ENCODE data around the gene TPRX1. TPM values are rescaled to one million over a fixed set of nuclear protein-coding genes. Genes with fewer than 3 reads are reported as not detected.
"Not testable (repeated sequence)": the region's sequence is repeated elsewhere in the genome, so short reads cannot be mapped to it uniquely, and the experiment has no call there.

The TPRX1 gene
- total RNA-seq, 2 donors from 2014 or later, result not detected

DNA sequence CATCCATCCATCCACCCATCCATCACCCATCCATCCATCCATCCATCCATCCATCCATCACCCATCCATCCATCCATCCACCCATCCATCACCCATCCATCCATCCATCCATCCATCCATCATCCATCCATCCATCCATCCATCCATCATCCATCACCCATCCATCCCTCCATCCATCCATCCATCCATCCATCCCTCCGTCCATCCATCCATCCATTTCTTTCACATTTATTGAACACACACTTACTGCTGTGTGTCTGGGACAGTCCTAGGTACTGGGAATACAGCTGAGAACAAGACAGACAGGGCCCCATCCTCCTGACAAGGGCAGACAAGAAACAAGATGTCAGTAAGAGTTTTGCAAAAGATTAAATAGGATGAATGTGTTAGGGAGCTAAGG lies 13.9 kb upstream of the TPRX1 start:
- H3K4me3 Mint-ChIP-seq; DNase-seq; H3K27ac Mint-ChIP-seq; ATAC-seq; H3K9me3 ChIP-seq (ENCODE audit: control insufficient read depth, low read length, poor library complexity, severe bottlenecking): not testable (repeated sequence)
- peaks cover 14% of the 10 kb centered on the region for H3K36me3 Mint-ChIP-seq (ENCODE audit: low read depth)
- H3K4me1 Mint-ChIP-seq, result peaks cover 14% of the 10 kb centered on the region
- H3K27me3 Mint-ChIP-seq, result peaks cover 57% of the 10 kb centered on the region

DNA sequence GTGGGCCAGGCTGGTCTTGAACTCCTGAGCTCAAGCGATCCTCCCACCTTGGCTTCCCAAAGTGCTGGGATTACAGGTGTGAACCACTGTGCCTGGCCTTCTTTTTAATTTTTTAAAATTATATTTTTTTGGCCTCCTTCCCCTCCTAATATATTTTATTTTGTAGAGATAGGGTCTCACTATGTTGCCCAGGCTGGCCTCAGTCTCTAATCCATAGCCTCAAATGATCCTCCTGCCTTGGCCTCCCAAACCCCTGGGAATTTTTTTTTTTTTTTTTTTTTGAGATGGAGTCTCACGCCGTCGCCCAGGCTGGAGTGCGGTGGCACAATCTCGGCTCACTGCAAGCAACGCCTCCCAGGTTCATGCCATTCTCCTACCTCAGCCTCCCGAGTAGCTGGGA lies 11.9 kb upstream of the TPRX1 start:
- H3K27ac Mint-ChIP-seq; ATAC-seq; DNase-seq; H3K4me3 Mint-ChIP-seq; H3K9me3 ChIP-seq (ENCODE audit: control insufficient read depth, low read length, poor library complexity, severe bottlenecking): not testable (repeated sequence)
- peaks cover 12% of the 10 kb centered on the region for H3K36me3 Mint-ChIP-seq (ENCODE audit: low read depth)
- peaks cover 40% of the 10 kb centered on the region for H3K27me3 Mint-ChIP-seq
- H3K4me1 Mint-ChIP-seq, result peaks cover 12% of the 10 kb centered on the region

GRCh38 chr19:47813995-47814328 lies 9.6 kb upstream of the TPRX1 start:
- peaks cover 3% of the 10 kb centered on the region for H3K4me1 Mint-ChIP-seq
- H3K36me3 Mint-ChIP-seq (ENCODE audit: low read depth), result peaks cover 2% of the 10 kb centered on the region
- H3K27me3 Mint-ChIP-seq, result peaks cover 17% of the 10 kb centered on the region
- H3K27ac Mint-ChIP-seq, result no peak overlapping the region
- ATAC-seq (peak; percentile 16), DNase-seq (no peak)
- no peak overlapping the region for H3K4me3 Mint-ChIP-seq
- H3K9me3 ChIP-seq (ENCODE audit: control insufficient read depth, low read length, poor library complexity, severe bottlenecking), result no peaks in the 10 kb centered on the region

GRCh38 chr19:47813304-47813994 lies 9.1 kb upstream of the TPRX1 start:
- DNase-seq (peak; percentile 57 to 75 (median 67)), ATAC-seq (peak; percentile 74)
- Mint-ChIP-seq H3K4me1 (peaks cover 3% of the 10 kb centered on the region), H3K27ac (no peak overlapping the region), H3K36me3 (ENCODE audit: low read depth) (peaks cover 2% of the 10 kb centered on the region), H3K4me3 (no peak overlapping the region), H3K27me3 (peaks cover 15% of the 10 kb centered on the region)
- H3K9me3 ChIP-seq (ENCODE audit: control insufficient read depth, low read length, poor library complexity, severe bottlenecking), result no peaks in the 10 kb centered on the region

GRCh38 chr19:47806435-47806834 lies 2.1 kb upstream of the TPRX1 start:
- peaks cover 6% of the 10 kb centered on the region for H3K27me3 Mint-ChIP-seq
- peaks cover 2% of the 10 kb centered on the region for H3K36me3 Mint-ChIP-seq (ENCODE audit: low read depth)
- no peak overlapping the region for H3K27ac Mint-ChIP-seq
- DNase-seq, result no peak
- H3K4me1 Mint-ChIP-seq, result no peaks in the 10 kb centered on the region
- ATAC-seq, result no peak
- H3K4me3 Mint-ChIP-seq, result no peak overlapping the region
- no peaks in the 10 kb centered on the region for H3K9me3 ChIP-seq (ENCODE audit: control insufficient read depth, low read length, poor library complexity, severe bottlenecking)

- no peaks in the 10 kb centered on the region for H3K9me3 ChIP-seq (ENCODE audit: control insufficient read depth, low read length, poor library complexity, severe bottlenecking)
- H3K27ac Mint-ChIP-seq, result no peak overlapping the region
- H3K36me3 Mint-ChIP-seq (ENCODE audit: low read depth), result no peaks in the 10 kb centered on the region
- no peak for DNase-seq
- H3K27me3 Mint-ChIP-seq, result peaks cover 6% of the 10 kb centered on the region
- no peak for ATAC-seq
- H3K4me1 Mint-ChIP-seq, result no peaks in the 10 kb centered on the region
- no peak overlapping the region for H3K4me3 Mint-ChIP-seq
Observed at GRCh38 chr19:47805313-47805712, 962 bp upstream of the TPRX1 start.

GRCh38 chr19:47803671-47804070 lies 680 bp downstream of the TPRX1 start:
- not testable (repeated sequence) for H3K4me1 Mint-ChIP-seq; H3K9me3 ChIP-seq (ENCODE audit: control insufficient read depth, low read length, poor library complexity, severe bottlenecking); H3K36me3 Mint-ChIP-seq (ENCODE audit: low read depth); H3K27ac Mint-ChIP-seq; ATAC-seq; DNase-seq; H3K4me3 Mint-ChIP-seq
- H3K27me3 Mint-ChIP-seq, result peaks cover 12% of the 10 kb centered on the region

GRCh38 chr19:47803148-47803547 lies 1.2 kb downstream of the TPRX1 start:
- not testable (repeated sequence) for H3K9me3 ChIP-seq (ENCODE audit: control insufficient read depth, low read length, poor library complexity, severe bottlenecking); ATAC-seq; H3K4me3 Mint-ChIP-seq; H3K27ac Mint-ChIP-seq; DNase-seq; H3K36me3 Mint-ChIP-seq (ENCODE audit: low read depth); H3K4me1 Mint-ChIP-seq
- H3K27me3 Mint-ChIP-seq, result peaks cover 17% of the 10 kb centered on the region

- no peaks in the 10 kb centered on the region for H3K4me1 Mint-ChIP-seq
- no peaks in the 10 kb centered on the region for H3K9me3 ChIP-seq (ENCODE audit: control insufficient read depth, low read length, poor library complexity, severe bottlenecking)
- no peak overlapping the region for H3K4me3 Mint-ChIP-seq
- peaks cover 4% of the 10 kb centered on the region for H3K36me3 Mint-ChIP-seq (ENCODE audit: low read depth)
- peak overlapping the region; percentile 70 for H3K27ac Mint-ChIP-seq
- peaks cover 22% of the 10 kb centered on the region for H3K27me3 Mint-ChIP-seq
- ATAC-seq, result no peak
- no peak for DNase-seq
Observed at GRCh38 chr19:47802521-47803043, 1.8 kb downstream of the TPRX1 start.

DNA sequence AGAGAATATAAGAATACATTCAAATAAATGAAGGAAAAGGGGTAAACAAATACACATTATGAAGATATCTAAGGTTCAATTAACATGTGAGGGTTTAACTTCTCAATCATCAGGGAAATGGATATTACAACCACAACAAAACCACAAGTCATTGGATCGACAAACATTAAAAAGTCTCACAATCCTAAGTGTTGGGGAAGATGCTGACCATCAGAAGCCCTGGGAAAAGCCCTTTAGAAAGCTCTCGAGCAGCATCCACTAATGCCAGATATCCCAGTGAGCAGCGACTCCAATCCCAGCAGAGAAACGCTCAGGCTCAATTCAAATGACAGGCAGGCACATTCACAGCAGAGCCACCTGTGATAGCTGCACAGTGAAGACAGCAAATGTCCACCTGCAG lies 3.1 kb downstream of the TPRX1 start:
- ATAC-seq (no peak), DNase-seq (no peak)
- H3K27me3 Mint-ChIP-seq, result peaks cover 22% of the 10 kb centered on the region

DNA sequence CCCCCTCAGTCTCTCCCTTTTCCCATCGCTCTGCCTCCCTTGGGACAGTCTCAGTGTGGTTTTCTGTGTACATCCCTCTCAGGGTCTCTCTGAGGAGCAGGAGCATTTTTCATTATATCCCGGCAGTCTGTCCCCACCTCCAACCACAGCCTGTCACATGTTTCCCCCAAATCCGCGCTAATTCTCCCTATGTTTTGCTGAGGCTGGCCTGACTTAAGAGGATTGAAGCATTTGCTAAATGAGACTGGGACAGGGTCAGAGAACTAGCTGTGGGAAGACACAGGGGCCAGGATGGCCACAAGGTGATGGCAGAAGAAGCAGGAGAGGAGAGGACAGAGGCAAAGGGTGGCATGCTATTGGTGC lies 5.5 kb downstream of the TPRX1 start:
- peaks cover 16% of the 10 kb centered on the region for H3K27me3 Mint-ChIP-seq
- no peak overlapping the region for H3K27ac Mint-ChIP-seq
- peaks cover 4% of the 10 kb centered on the region for H3K36me3 Mint-ChIP-seq (ENCODE audit: low read depth)
- DNase-seq, result no peak
- no peaks in the 10 kb centered on the region for H3K9me3 ChIP-seq (ENCODE audit: control insufficient read depth, low read length, poor library complexity, severe bottlenecking)
- no peaks in the 10 kb centered on the region for H3K4me1 Mint-ChIP-seq
- no peak overlapping the region for H3K4me3 Mint-ChIP-seq
- no peak for ATAC-seq

More for the DNA sequence above, 3.1 kb downstream of the TPRX1 start:
- Mint-ChIP-seq H3K4me3 (no peak overlapping the region), H3K4me1 (no peaks in the 10 kb centered on the region), H3K36me3 (ENCODE audit: low read depth) (peaks cover 4% of the 10 kb centered on the region), H3K27ac (no peak overlapping the region)
- H3K9me3 ChIP-seq (ENCODE audit: control insufficient read depth, low read length, poor library complexity, severe bottlenecking), result no peaks in the 10 kb centered on the region

DNA sequence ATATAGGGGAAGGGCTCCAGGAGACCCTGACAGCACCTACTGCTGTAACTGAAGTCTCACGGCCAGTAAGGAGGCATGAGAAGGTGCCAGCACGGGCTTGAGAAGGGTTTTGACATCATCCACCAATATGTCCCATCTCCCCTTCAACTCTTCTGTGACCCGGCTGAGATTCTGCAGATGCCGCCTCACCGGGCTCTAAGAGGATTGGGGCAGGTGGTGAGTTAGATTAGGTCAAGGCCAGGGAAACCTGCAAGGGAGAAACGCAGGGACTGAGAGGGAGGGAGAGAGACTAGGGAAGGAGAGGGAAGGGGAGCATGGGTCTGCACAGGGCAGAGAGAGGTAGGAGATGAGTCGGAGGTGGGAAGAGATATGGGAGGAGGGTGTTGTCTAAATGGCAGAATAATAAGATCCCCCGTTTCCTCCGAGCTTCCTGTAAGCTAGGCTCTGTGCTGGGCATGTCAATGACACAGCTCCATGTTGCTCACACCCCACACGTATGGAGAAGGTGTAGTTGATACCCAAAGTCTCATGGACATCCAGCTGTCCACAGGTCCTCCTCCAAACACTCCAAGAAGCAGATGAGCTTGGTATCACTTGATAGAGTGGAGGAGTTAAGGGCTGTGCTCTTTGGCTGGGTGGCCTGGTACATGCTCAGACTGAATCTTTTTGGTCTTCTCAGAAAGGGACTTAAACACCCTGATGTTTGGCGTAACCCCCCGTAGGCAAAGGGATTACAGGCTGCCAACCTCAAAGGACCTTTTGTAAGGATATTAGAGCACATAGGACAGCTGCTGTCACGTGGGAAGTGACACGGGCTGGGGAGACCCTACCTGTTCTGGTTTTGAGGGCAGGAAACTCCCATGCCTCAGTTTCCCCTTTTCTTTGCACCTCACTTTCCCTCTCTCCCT lies 6.1 kb downstream of the TPRX1 start:
- DNase-seq (no peak), ATAC-seq (no peak)
- H3K36me3 Mint-ChIP-seq (ENCODE audit: low read depth), result peaks cover 4% of the 10 kb centered on the region
- no peak overlapping the region for H3K4me3 Mint-ChIP-seq
- no peak overlapping the region for H3K27ac Mint-ChIP-seq
- no peaks in the 10 kb centered on the region for H3K9me3 ChIP-seq (ENCODE audit: control insufficient read depth, low read length, poor library complexity, severe bottlenecking)
- peaks cover 16% of the 10 kb centered on the region for H3K27me3 Mint-ChIP-seq
- no peaks in the 10 kb centered on the region for H3K4me1 Mint-ChIP-seq

- H3K9me3 ChIP-seq (ENCODE audit: control insufficient read depth, low read length, poor library complexity, severe bottlenecking), result peaks cover 2% of the 10 kb centered on the region
- Mint-ChIP-seq H3K36me3 (ENCODE audit: low read depth) (peaks cover 4% of the 10 kb centered on the region), H3K4me3 (no peak overlapping the region), H3K27ac (no peak overlapping the region), H3K27me3 (peaks cover 16% of the 10 kb centered on the region), H3K4me1 (no peaks in the 10 kb centered on the region)
- DNase-seq (no peak), ATAC-seq (no peak)
Observed at GRCh38 chr19:47796785-47797184, 7.6 kb downstream of the TPRX1 start.

Data from T-helper 17 cell (primary cell).